ENCODE results near the gene DND1.

GRCh38 chr5:140700177-140701144 lies 27.1 kb upstream of the DND1 start, which contains the start of gene ZMAT2:
- no peak for TF ChIP-seq CTCF (conservative IDR thresholded peaks at IDR 0.05)
- no peak for TF ChIP-seq ZFX (IDR thresholded peaks at IDR 0.05)

Measured in C4-2B (cell line).